ENCODE results near the gene ARFGAP3. TPM values are rescaled to one million over a fixed set of nuclear protein-coding genes. Genes with fewer than 3 reads are reported as not detected.

ARFGAP3 gene, protein sequence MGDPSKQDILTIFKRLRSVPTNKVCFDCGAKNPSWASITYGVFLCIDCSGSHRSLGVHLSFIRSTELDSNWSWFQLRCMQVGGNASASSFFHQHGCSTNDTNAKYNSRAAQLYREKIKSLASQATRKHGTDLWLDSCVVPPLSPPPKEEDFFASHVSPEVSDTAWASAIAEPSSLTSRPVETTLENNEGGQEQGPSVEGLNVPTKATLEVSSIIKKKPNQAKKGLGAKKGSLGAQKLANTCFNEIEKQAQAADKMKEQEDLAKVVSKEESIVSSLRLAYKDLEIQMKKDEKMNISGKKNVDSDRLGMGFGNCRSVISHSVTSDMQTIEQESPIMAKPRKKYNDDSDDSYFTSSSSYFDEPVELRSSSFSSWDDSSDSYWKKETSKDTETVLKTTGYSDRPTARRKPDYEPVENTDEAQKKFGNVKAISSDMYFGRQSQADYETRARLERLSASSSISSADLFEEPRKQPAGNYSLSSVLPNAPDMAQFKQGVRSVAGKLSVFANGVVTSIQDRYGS
- total RNA-seq = 58.4 and 58.5 TPM in 2 replicates

DNA sequence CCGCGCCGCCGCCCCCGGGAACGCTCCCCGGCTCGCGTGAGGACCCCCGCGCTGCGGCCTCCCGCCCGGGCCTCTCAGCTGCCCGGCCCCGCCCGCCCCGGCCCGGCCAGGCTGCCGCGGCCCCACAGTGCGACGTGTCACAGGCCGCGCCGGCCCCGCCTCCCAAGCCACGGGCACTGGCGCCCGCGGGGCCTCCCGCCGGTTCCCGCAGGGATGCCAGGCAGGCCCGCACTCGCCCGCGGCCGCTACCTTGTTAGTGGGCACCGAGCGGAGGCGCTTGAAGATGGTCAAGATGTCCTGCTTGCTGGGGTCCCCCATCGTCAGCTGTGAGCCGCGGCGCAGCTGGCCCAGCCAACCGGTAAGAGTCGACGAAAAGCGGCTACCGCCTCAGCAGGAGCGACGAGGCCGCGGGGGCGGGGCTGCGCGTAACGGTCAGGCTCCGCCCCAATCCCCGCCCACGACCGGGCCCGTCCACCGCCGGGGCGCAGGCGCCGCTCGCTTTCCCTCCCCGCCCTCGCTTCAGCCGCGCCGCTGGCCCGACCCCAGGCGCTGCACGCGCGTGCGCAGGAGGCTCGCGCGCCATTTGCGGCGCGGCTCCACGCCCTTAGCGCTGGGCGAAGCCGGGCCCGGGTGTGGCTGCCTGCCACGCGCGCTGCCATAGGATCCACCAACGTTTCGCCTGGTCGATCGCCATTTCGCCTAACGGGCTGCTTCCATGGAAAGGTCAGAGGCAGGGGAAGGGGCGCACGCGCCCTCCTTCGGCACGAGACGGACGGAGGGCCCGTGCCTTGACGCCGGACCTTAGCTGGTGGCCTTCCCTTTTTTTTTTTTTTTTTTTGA is at the start of gene ARFGAP3:
TSS of gene ARFGAP3 (minus strand) at position 409 of the 840 bp plus-strand sequence. CDS start at position 318, 91 bp downstream.
- DNase-seq (ENCODE audit: low read depth in 2 of 2) = peak; percentile 83 to 95

DNA sequence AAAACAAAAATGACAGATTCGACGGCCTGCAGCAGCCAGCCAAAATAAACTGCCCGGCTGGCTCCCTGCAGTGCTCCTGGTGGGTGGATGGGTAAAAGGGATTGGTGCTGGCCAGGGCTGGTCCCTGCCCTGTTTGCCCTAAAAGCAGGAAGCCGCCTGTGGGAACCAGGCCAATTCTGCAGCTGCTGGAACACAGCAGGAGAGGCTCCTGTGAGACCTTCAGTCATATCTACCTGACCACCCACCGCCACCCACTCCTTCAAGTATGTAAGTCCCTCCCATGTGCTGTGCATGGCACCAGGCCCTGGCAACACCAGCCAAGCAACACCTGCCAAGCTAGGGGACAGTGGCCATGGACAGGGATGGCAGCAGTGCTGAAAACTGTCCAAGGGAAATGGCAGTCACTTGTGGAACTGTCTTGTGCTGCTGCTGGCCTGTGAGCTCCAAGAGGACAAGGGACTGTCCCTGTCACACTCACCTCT is 48.7 kb upstream of the ARFGAP3 start:
- DNase-seq (ENCODE audit: low read depth in 2 of 2) = peak; percentile 63 to 88

- peak; percentile 81 for DNase-seq (ENCODE audit: low read depth in 2 of 2)
Measured at GRCh38 chr22:42905217-42905616, 48.1 kb upstream of the ARFGAP3 start.

DNA sequence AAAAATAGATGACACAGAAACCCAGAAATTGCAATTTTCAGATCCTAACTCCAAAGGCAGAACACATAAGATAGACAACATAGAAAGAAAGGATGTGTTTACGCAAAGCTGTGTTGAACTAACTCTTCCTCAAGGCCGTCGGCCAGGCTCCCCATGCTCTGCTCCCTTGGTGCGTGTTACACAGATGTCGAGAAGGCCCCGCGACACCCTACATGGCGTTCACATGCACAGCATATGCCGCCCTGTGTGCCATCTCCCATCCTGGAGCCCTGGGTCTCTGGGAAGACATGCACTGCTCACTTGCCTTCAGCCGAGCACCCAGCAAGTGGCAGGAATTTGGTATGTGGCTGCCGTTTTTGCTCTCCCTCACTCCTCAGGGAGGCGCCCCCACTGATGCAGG is 47.0 kb upstream of the ARFGAP3 start:
- DNase-seq (ENCODE audit: low read depth in 2 of 2) = no peak

- DNase-seq (ENCODE audit: low read depth in 2 of 2) = no peak
Measured at GRCh38 chr22:42902875-42903510, 45.9 kb upstream of the ARFGAP3 start.

GRCh38 chr22:42901790-42902508 is 44.9 kb upstream of the ARFGAP3 start:
- DNase-seq (ENCODE audit: low read depth in 2 of 2) = no peak

GRCh38 chr22:42897960-42898359 is 40.9 kb upstream of the ARFGAP3 start:
- DNase-seq (ENCODE audit: low read depth in 2 of 2) = no peak

GRCh38 chr22:42895541-42895981 is 38.5 kb upstream of the ARFGAP3 start:
- peak in 1 of 2 donors; percentile 55 for DNase-seq (ENCODE audit: low read depth in 2 of 2)

DNA sequence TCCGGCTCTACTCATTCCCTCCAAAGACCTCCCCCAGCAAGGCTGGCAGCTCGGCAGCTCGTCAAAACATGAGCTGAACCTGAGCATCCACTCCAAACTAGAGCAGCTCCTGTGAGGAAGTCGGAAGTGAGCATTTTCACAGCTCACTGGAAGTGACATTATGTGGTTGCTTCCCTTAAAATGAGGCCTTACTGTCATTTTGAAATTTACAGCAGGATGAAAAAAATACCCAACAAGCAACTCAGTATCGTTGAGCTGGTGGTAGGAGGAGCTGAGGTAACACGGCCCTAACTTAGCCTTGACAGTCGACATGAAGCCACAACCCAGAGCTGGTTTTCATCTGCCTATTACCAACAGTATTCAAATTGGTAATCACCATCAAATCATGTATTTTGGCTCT is 38.0 kb upstream of the ARFGAP3 start:
- peak in 1 of 2 donors; percentile 16 for DNase-seq (ENCODE audit: low read depth in 2 of 2)

GRCh38 chr22:42893371-42894150 is 36.5 kb upstream of the ARFGAP3 start:
- DNase-seq (ENCODE audit: low read depth in 2 of 2) = no peak

GRCh38 chr22:42892571-42893316 is 35.7 kb upstream of the ARFGAP3 start:
- no peak for DNase-seq (ENCODE audit: low read depth in 2 of 2)

DNA sequence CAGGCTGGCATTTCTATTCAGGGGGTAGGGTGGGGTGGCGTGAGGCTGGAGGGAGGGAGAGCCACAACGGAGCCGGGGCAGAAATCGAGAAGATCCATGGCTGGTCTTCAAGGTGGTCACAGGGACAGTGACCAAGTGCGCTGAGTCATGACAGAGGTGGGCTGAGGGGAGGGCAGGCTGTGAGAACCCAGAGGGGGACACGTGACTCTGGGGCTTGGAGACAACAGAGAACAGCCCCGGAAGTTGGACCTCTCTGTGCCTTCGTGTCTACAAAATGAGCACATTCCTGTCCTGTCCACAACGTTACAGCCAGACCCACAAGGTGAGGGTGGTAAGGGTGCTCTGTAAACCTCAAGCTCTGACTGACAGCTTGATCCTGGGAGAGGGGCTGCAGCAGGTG is 35.1 kb upstream of the ARFGAP3 start:
- DNase-seq (ENCODE audit: low read depth in 2 of 2) = no peak

- DNase-seq (ENCODE audit: low read depth in 2 of 2) = no peak
Measured at GRCh38 chr22:42891696-42892095, 34.6 kb upstream of the ARFGAP3 start.

DNA sequence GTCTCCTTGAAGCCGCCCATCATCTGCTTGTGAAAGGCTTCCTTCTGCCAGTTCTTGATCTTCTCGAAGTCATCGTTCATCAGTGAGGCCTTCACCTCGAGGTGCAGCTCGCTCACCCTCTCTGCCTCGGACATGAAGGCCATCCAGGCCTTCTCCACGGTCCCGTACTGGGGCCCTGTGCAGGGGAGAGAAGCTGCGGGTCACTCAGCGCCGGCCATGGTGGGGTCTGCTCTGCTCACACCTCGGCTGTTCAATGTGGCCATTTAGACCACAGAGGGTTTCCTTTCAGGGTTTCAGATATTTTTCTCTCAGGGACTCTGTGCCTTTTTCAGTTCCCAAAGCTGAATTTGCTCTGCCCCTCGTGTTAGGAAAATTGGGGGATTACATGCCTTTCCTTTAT is 33.9 kb upstream of the ARFGAP3 start:
- no peak for DNase-seq (ENCODE audit: low read depth in 2 of 2)

- DNase-seq (ENCODE audit: low read depth in 2 of 2) = no peak
Measured at GRCh38 chr22:42889304-42889703, 32.2 kb upstream of the ARFGAP3 start.

GRCh38 chr22:42887523-42888507 is 30.7 kb upstream of the ARFGAP3 start:
- no peak for DNase-seq (ENCODE audit: low read depth in 2 of 2)

DNA sequence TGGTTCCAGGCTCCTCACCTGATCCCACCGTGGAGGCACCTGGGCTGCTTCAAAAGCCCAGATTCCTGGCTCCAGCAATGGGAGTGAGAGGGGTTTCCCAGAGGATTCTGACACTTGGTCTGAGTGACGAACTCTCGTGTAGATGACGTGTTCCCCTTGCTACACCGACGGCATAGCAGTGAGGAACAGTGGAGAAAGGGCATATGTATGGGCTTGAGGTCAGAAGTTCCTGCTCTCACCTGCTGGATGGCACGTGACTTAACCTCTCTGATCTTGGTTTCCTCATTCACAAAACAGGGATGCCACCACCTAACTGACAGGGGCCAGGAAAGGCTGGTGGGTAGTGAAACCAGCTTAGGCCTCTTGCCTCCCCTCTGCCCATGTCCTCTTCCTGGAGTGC is 30.0 kb upstream of the ARFGAP3 start:
- DNase-seq (ENCODE audit: low read depth in 2 of 2) = no peak

DNA sequence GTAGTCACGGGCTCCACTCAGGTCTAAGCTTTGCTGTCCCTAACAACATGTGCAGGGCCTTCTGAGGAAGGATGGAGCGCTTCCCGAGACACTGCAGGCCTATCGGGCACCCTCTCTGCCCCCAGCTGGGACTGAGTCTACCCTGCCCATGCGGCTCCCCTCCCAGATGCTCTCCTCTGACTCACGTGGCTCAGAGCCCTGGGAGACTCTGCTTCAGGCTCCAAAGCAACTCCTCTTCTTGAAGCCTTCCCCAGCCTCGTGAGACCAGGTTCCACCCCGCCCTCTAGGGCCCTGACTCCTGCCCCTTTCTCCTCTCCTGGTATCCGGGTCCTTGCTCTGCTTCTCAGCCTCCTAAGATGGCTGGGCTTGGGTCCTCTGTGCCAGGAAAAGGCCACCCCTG is 28.4 kb upstream of the ARFGAP3 start:
- no peak for DNase-seq (ENCODE audit: low read depth in 2 of 2)
